NCI-H524 (cell line): ENCODE results near the gene CCDC82.
A peak's percentile ranks its signal among the peaks of the same experiment; 100 is the strongest.

Experiments
- DNase-seq, 2 experiments: peaks; one replicate each; lab custom pipeline; 2025; lab: John Stamatoyannopoulos, UW

CCDC82 gene

GRCh38 chr11:96329419-96329818 lies 60.3 kb downstream of the CCDC82 start:
- DNase-seq, result no peak

- DNase-seq, result no peak
These were observed 61.2 kb downstream of the CCDC82 start for GRCh38 chr11:96328395-96329010.

- DNase-seq, result no peak
These were observed 62.8 kb downstream of the CCDC82 start for GRCh38 chr11:96326959-96327358.

GRCh38 chr11:96324912-96325311 lies 64.8 kb downstream of the CCDC82 start:
- DNase-seq, result no peak

- no peak for DNase-seq
These were observed 66.1 kb downstream of the CCDC82 start for GRCh38 chr11:96323642-96323985.

GRCh38 chr11:96322775-96323641 lies 66.7 kb downstream of the CCDC82 start:
- DNase-seq, result no peak

GRCh38 chr11:96321091-96321490 lies 68.6 kb downstream of the CCDC82 start:
- no peak for DNase-seq

- no peak for DNase-seq
These were observed 69.6 kb downstream of the CCDC82 start for GRCh38 chr11:96319898-96320656.

- DNase-seq, result no peak
These were observed 70.9 kb downstream of the CCDC82 start for GRCh38 chr11:96318850-96319249.

- no peak for DNase-seq
These were observed 71.3 kb downstream of the CCDC82 start for GRCh38 chr11:96318399-96318798.

- DNase-seq, result no peak
These were observed 71.7 kb downstream of the CCDC82 start for GRCh38 chr11:96317985-96318384.

GRCh38 chr11:96317571-96317970 lies 72.1 kb downstream of the CCDC82 start:
- no peak for DNase-seq

GRCh38 chr11:96316869-96317268 lies 72.8 kb downstream of the CCDC82 start:
- no peak for DNase-seq

- DNase-seq, result no peak
These were observed 74.2 kb downstream of the CCDC82 start for GRCh38 chr11:96315476-96315875.

- no peak for DNase-seq
These were observed 75.2 kb downstream of the CCDC82 start for GRCh38 chr11:96314326-96315020.

- DNase-seq, result peak in 1 of 2 experiments; percentile 26
These were observed 76.5 kb downstream of the CCDC82 start for GRCh38 chr11:96313163-96313562.

- DNase-seq, result no peak
These were observed 78.6 kb downstream of the CCDC82 start for GRCh38 chr11:96311120-96311568.

GRCh38 chr11:96310236-96310635 lies 79.5 kb downstream of the CCDC82 start:
- no peak for DNase-seq

GRCh38 chr11:96309643-96310017 lies 80.1 kb downstream of the CCDC82 start:
- no peak for DNase-seq

GRCh38 chr11:96309016-96309642 lies 80.6 kb downstream of the CCDC82 start:
- no peak for DNase-seq

- no peak for DNase-seq
These were observed 82.0 kb downstream of the CCDC82 start for GRCh38 chr11:96307776-96308140.
